MCF 10A (cell line): ENCODE results near the gene TTC9C. TPM values are rescaled to one million over a fixed set of nuclear protein-coding genes. Genes with fewer than 3 reads are reported as not detected.
"Not testable (repeated sequence)": the region's sequence is repeated elsewhere in the genome, so short reads cannot be mapped to it uniquely, and the experiment has no call there.

Experiments used
- BruUV-seq: library from RNA; stranded (reverse); fragments of 400-500 nt; replicated peaks from 2 replicates; lab custom pipeline; 2021; lab: Mats Ljungman, UMichigan
- CTCF ChIA-PET: fragments of 300-600 bp; sonication (Branson Sonifier 250); formaldehyde crosslinking; extraction: SDS; loops from one replicate; lab custom pipeline; 2021; ENCODE audit warnings: antibody characterized with exemption, inconsistent platforms; lab: Yijun Ruan, JAX
- POLR2A ChIA-PET: fragments of 300-600, 350-650 bp; sonication (Branson Sonifier 250); formaldehyde crosslinking; extraction: SDS; loops from one replicate; lab custom pipeline; 2020; ENCODE audit warnings: antibody characterized with exemption, inconsistent platforms; lab: Yijun Ruan, JAX
- DNase-seq: peaks from one replicate; pipeline ENCODE4 v3.0.0-alpha.2; 2018; ENCODE audit not compliant: unreplicated experiment
- H3K27ac Mint-ChIP-seq: one replicate; pipeline ENCODE4 v1.8.0; 2022; ENCODE audit warnings: mild to moderate bottlenecking, low read depth, mixed read lengths; ENCODE audit not compliant: unreplicated experiment
- H3K27me3 Mint-ChIP-seq: one replicate; pipeline ENCODE4 v1.8.0; 2022; ENCODE audit warnings: mixed read lengths; ENCODE audit not compliant: insufficient read depth, unreplicated experiment
- H3K36me3 Mint-ChIP-seq: one replicate; pipeline ENCODE4 v1.8.0; 2022; ENCODE audit warnings: mild to moderate bottlenecking, moderate library complexity, mixed read lengths; ENCODE audit not compliant: insufficient read depth, unreplicated experiment
- H3K4me1 Mint-ChIP-seq: one replicate; pipeline ENCODE4 v1.8.0; 2022; ENCODE audit warnings: mixed read lengths; ENCODE audit not compliant: insufficient read depth, unreplicated experiment
- H3K4me3 Mint-ChIP-seq: one replicate; pipeline ENCODE4 v1.8.0; 2022; ENCODE audit warnings: mild to moderate bottlenecking, moderate library complexity, mixed read lengths; ENCODE audit not compliant: unreplicated experiment
- H3K9me3 Mint-ChIP-seq: one replicate; pipeline ENCODE4 v1.8.0; 2022; ENCODE audit warnings: mixed read lengths; ENCODE audit not compliant: unreplicated experiment
- CTCF ChIP-seq: fragments of 200-600 bp; IDR thresholded peaks from one replicate; pipeline ENCODE4 v1.8.0; 2022; ENCODE audit warnings: antibody characterized with exemption, mild to moderate bottlenecking; ENCODE audit not compliant: unreplicated experiment
- intact Hi-C: fragments of 100-400 bp; cut with micrococcal nuclease; formaldehyde crosslinking; loops from 2 replicates; pipeline ENCODE4 v1.14.1; 2022
- total RNA-seq: library from RNA; stranded (reverse); gene quantifications from 2 replicates; pipeline ENCODE4 v1.2.3, GENCODE V29; 2022

The TTC9C gene
- total RNA-seq, 1 experiment from 2014 or later, result 27.3 TPM

DNA sequence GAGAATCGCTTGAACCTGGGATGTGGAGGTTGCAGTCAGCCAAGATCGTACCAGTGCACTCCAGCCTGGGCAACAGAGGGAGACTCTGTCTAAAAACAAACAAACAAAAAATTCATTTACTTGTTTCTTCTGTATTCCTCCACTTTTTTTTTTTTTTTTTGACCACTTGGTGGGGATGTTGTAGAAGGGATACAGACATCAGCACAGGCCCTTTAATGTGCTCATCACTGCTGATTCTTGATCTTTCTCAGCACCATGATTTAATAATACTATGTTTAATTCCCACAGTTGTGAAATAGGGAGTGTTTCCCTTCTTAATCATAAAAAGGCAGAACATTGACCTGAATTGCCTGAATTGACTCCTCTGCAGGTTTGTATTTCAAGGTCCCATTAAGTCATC is 4.5 kb downstream of the TTC9C start:
- peak; percentile 57 for DNase-seq
- ChIA-PET POLR2A (interaction anchor here (0.9 to 1.3 kb wide), 2 partner anchors 55 to 108 kb away, joined by 3 to 4 read pairs; partner anchors contain the start of gene TMEM179B), CTCF (interaction anchor here (0.6 to 1.6 kb wide), 9 partner anchors 9 to 127 kb away, joined by 3 to 8 read pairs (median 4); partner anchors contain the start of gene TMEM179B)
- H3K9me3 Mint-ChIP-seq, result no peaks in the 10 kb centered on the region
- no peaks in the 10 kb centered on the region for H3K4me1 Mint-ChIP-seq
- H3K4me3 Mint-ChIP-seq, result no peak overlapping the region
- H3K36me3 Mint-ChIP-seq, result peaks cover 70% of the 10 kb centered on the region
- H3K27ac Mint-ChIP-seq, result no peak overlapping the region
- intact Hi-C loops, result loop anchor here (1.0 to 2.0 kb wide), 3 partner anchors 36 to 108 kb away; partner anchors contain the start of gene TMEM179B
- TF ChIP-seq CTCF, result peak; percentile 42
- BruUV-seq, result no TSS peak
- no peaks in the 10 kb centered on the region for H3K27me3 Mint-ChIP-seq

DNA sequence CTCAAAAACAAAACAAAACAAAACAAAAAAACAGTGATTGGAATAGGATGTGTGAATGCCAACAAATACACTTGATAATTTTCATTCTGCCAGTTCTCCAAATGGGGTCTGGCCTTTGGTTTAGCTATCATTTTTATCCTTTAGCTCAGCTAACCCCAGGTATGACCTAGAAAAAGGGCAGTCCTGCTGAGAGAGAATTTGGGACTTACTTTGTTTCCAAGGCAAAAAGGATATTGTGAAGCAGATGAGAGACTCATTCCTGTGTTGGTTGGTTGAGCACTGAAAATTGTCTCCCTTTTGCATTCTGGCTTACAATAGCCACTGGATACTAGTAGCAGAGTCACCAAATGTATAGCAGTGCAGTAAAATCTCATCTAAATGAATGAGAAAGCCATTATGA is 8.9 kb downstream of the TTC9C start:
- Mint-ChIP-seq H3K27me3 (no peaks in the 10 kb centered on the region), H3K27ac (no peak overlapping the region), H3K9me3 (no peaks in the 10 kb centered on the region), H3K4me3 (no peak overlapping the region), H3K4me1 (no peaks in the 10 kb centered on the region), H3K36me3 (peaks cover 89% of the 10 kb centered on the region)
- intact Hi-C loops, result no loop called here
- no peak for DNase-seq
- BruUV-seq, result no TSS peak
- TF ChIP-seq CTCF, result no peak
- ChIA-PET CTCF (no interaction called here), POLR2A (interaction anchor here (1.0 to 3.4 kb wide), 3 partner anchors 9 to 16 kb away, joined by 5 to 15 read pairs (median 6); partner anchors contain the start of genes HNRNPUL2, TTC9C and ZBTB3)

- ChIA-PET CTCF (interaction anchor here (0.6 to 1.1 kb wide), 2 partner anchors 22 to 116 kb away, joined by 3 to 4 read pairs; no protein-coding TSS in a partner anchor), POLR2A (interaction anchor here (0.6 to 1.8 kb wide), 8 partner anchors 9 to 450 kb away, joined by 3 to 7 read pairs (median 4); partner anchors contain the start of genes HNRNPUL2 and TTC9C)
- BruUV-seq, result no TSS peak
- Mint-ChIP-seq H3K27ac (no peak overlapping the region), H3K36me3 (peaks cover 23% of the 10 kb centered on the region), H3K9me3 (no peaks in the 10 kb centered on the region), H3K4me1 (peaks cover 6% of the 10 kb centered on the region), H3K27me3 (no peaks in the 10 kb centered on the region), H3K4me3 (no peak overlapping the region)
- no peak for TF ChIP-seq CTCF
- intact Hi-C loops, result no loop called here
- no peak for DNase-seq
Measured at GRCh38 chr11:62747475-62748160, 19.3 kb downstream of the TTC9C start.

GRCh38 chr11:62749931-62750330 is 21.6 kb downstream of the TTC9C start:
- not testable (repeated sequence) for BruUV-seq
- POLR2A ChIA-PET, result interaction anchor here (6.7 kb wide), 1 partner anchor 21 kb away, joined by 127 read pairs; the partner anchor contains the start of genes HNRNPUL2 and TTC9C
- H3K36me3 Mint-ChIP-seq, result peaks cover 23% of the 10 kb centered on the region

More at GRCh38 chr11:62749931-62750330, 21.6 kb downstream of the TTC9C start:
- CTCF ChIA-PET, result interaction anchor here (0.6 kb wide), 2 partner anchors 34 to 86 kb away, joined by 3 read pairs; no protein-coding TSS in a partner anchor
- H3K4me3 Mint-ChIP-seq, H3K27me3 Mint-ChIP-seq, H3K9me3 Mint-ChIP-seq, H3K27ac Mint-ChIP-seq, DNase-seq, H3K4me1 Mint-ChIP-seq, intact Hi-C loops: not testable (repeated sequence)
